GM23338 (cell line): Measurements from ENCODE around the gene CRISPLD2. TPM values are rescaled to one million over a fixed set of nuclear protein-coding genes. Genes with fewer than 3 reads are reported as not detected.

Source experiments
- ATAC-seq: fragments of 200-7000 bp; cut with Tn5 transposase; 3 replicates; pipeline ENCODE4 v1.9.1; 2020
- DNase-seq: peaks from one replicate; pipeline ENCODE4 v3.0.0-alpha.2; 2015; ENCODE audit warnings: low spot score
- H2AFZ ChIP-seq: fragments of 200-600 bp; sonication (generic); 2 replicates; pipeline ENCODE4 v1.8.0; 2016; ENCODE audit warnings: antibody characterized with exemption, mild to moderate bottlenecking, moderate library complexity
- H3F3A ChIP-seq: fragments of 200-600 bp; sonication (generic); replicated peaks from 2 replicates; pipeline ENCODE4 v1.8.0; 2017; ENCODE audit warnings: antibody characterized with exemption, mixed run types, low read depth
- H3K27ac ChIP-seq: fragments of 200-600 bp; sonication (generic); 2 replicates; pipeline ENCODE4 v1.6.1; 2016; ENCODE audit warnings: low read depth
- H3K27me3 ChIP-seq: fragments of 200-600 bp; sonication (generic); 2 replicates; pipeline ENCODE4 v1.8.0; 2016; ENCODE audit warnings: mild to moderate bottlenecking, mixed run types, moderate library complexity; ENCODE audit not compliant: insufficient read depth
- H3K36me3 ChIP-seq: fragments of 200-600 bp; sonication (generic); 2 replicates; pipeline ENCODE4 v1.8.0; 2016; ENCODE audit warnings: mild to moderate bottlenecking; ENCODE audit not compliant: insufficient read depth
- H3K4me1 ChIP-seq: fragments of 200-600 bp; sonication (generic); 2 replicates; pipeline ENCODE4 v1.8.0; 2016; ENCODE audit warnings: mild to moderate bottlenecking, moderate library complexity; ENCODE audit not compliant: insufficient read depth
- H3K4me2 ChIP-seq: fragments of 200-600 bp; sonication (generic); 2 replicates; pipeline ENCODE4 v1.7.1; 2017; ENCODE audit warnings: mixed run types
- H3K4me3 ChIP-seq: fragments of 200-600 bp; sonication (generic); 2 replicates; pipeline ENCODE4 v1.6.1; 2016; ENCODE audit warnings: mixed run types
- H3K79me2 ChIP-seq: fragments of 200-600 bp; sonication (generic); replicated peaks from 2 replicates; pipeline ENCODE4 v1.8.0; 2017; ENCODE audit warnings: mild to moderate bottlenecking; ENCODE audit not compliant: insufficient read depth
- H3K9me2 ChIP-seq: fragments of 200-600 bp; sonication (generic); 2 replicates; pipeline ENCODE4 v1.8.0; 2017; ENCODE audit not compliant: insufficient read depth
- H4K20me1 ChIP-seq: fragments of 200-600 bp; sonication (generic); replicated peaks from 2 replicates; pipeline ENCODE4 v1.8.0; 2017; ENCODE audit warnings: mild to moderate bottlenecking; ENCODE audit not compliant: insufficient read depth
- H3K27ac Mint-ChIP-seq: 2 replicates; pipeline ENCODE4 v1.8.0; 2020; ENCODE audit warnings: inconsistent platforms, mild to moderate bottlenecking, moderate library complexity, mixed read lengths
- H3K27me3 Mint-ChIP-seq: 3 replicates; pipeline ENCODE4 v1.8.0; 2022; ENCODE audit warnings: low read depth, mild to moderate bottlenecking, moderate library complexity, mixed read lengths, inconsistent platforms; ENCODE audit not compliant: insufficient read depth, poor library complexity
- H3K36me3 Mint-ChIP-seq: 3 replicates; pipeline ENCODE4 v1.8.0; 2021; ENCODE audit warnings: low read depth, mild to moderate bottlenecking, inconsistent platforms, moderate library complexity, mixed read lengths
- H3K4me1 Mint-ChIP-seq: 3 replicates; pipeline ENCODE4 v1.8.0; 2020; ENCODE audit warnings: mild to moderate bottlenecking, inconsistent platforms, mixed read lengths
- H3K4me3 Mint-ChIP-seq: 3 replicates; pipeline ENCODE4 v1.8.0; 2021; ENCODE audit warnings: moderate library complexity, mild to moderate bottlenecking, inconsistent platforms, mixed read lengths
- H3K9me3 Mint-ChIP-seq: 3 replicates; pipeline ENCODE4 v1.8.0; 2020; ENCODE audit warnings: moderate library complexity, mild to moderate bottlenecking, inconsistent platforms, mixed read lengths
- CREB1 ChIP-seq: fragments of 250-450 bp; sonication (Bioruptor Pico); IDR thresholded peaks from 2 replicates; pipeline ENCODE4 v1.5.0; 2020; ENCODE audit warnings: low read depth, mild to moderate bottlenecking, moderate library complexity
- CTCF ChIP-seq, 2 experiments: fragments of 200-600 bp in 1 of 2; sonication (generic) in 1 of 2; conservative IDR thresholded peaks; 2 replicates each; pipeline versions ENCODE4 v1.5.1 to v1.6.1; 2016 to 2017; ENCODE audit warnings: antibody characterized with exemption in 2 of 2, low read depth in 2 of 2, mild to moderate bottlenecking in 2 of 2, moderate library complexity in 1 of 2
- ETS1 ChIP-seq: IDR thresholded peaks from 2 replicates; pipeline ENCODE4 v1.6.1; 2016; ENCODE audit warnings: antibody characterized with exemption
- EZH2 ChIP-seq: fragments of 200-600 bp; sonication (generic); IDR thresholded peaks from one replicate; pipeline ENCODE4 v1.8.0; 2017; ENCODE audit warnings: antibody characterized with exemption, mild to moderate bottlenecking, low read depth; ENCODE audit not compliant: unreplicated experiment
- JUNB ChIP-seq: IDR thresholded peaks from one replicate; pipeline ENCODE4 v1.6.1; 2016; ENCODE audit warnings: antibody characterized with exemption; ENCODE audit not compliant: unreplicated experiment
- POLR2AphosphoS5 ChIP-seq: IDR thresholded peaks from 2 replicates; pipeline ENCODE4 v1.6.1; 2016; ENCODE audit warnings: antibody characterized with exemption, low read depth
- REST ChIP-seq: IDR thresholded peaks from one replicate; pipeline ENCODE4 v1.6.1; 2018; ENCODE audit warnings: antibody characterized with exemption; ENCODE audit not compliant: unreplicated experiment
- STAT1 ChIP-seq: IDR thresholded peaks from one replicate; pipeline ENCODE4 v1.6.1; 2016; ENCODE audit warnings: antibody characterized with exemption; ENCODE audit not compliant: unreplicated experiment
- ZNF114 ChIP-seq: fragments of 250-450 bp; sonication (Bioruptor Pico); IDR thresholded peaks from 2 replicates; pipeline ENCODE4 v1.5.0; 2020; ENCODE audit warnings: mild to moderate bottlenecking, moderate library complexity
- ZNF331 ChIP-seq: fragments of 250-450 bp; sonication (Bioruptor Pico); IDR thresholded peaks from 2 replicates; pipeline ENCODE4 v1.5.0; 2020; ENCODE audit warnings: low read depth, mild to moderate bottlenecking, moderate library complexity
- polyA plus RNA-seq: library from polyadenylated mRNA; unstranded; fragments of >200 nt; fragmentation: Nextera tagmentation; extraction: Ambion mirVana; gene quantifications from 2 replicates; pipeline ENCODE4 v1.2.1, GENCODE V29; 2016
- total RNA-seq: library from RNA; depleted of rRNA; stranded (reverse); fragments of >200 nt; shearing (Covaris generic); gene quantifications from 2 replicates; pipeline ENCODE4 v1.2.3, GENCODE V29; 2014

The CRISPLD2 gene
- total and polyA plus RNA-seq, 2 experiments from 2014 or later, result 2.6 to 8.3 TPM

GRCh38 chr16:84800158-84800978 lies 19.4 kb upstream of the CRISPLD2 start:
- peaks cover 10% of the 10 kb centered on the region for H3K27me3 Mint-ChIP-seq
- no peak overlapping the region for H2AFZ ChIP-seq
- no peak overlapping the region for H3K4me3 Mint-ChIP-seq
- no peaks in the 10 kb centered on the region for H3K27me3 ChIP-seq
- peaks cover 4% of the 10 kb centered on the region; the same call in 2 of the 3 replicates for H3K4me1 Mint-ChIP-seq
- H3K9me3 Mint-ChIP-seq, result peaks cover 8% of the 10 kb centered on the region; the same call in 2 of the 3 replicates
- no peak overlapping the region for H3K4me3 ChIP-seq
- H3K27ac ChIP-seq, result no peak overlapping the region
- no peak for TF ChIP-seq CTCF (conservative IDR thresholded peaks at IDR 0.05; ENCODE audit: low read depth in 2 of 2)
- no peak for TF ChIP-seq STAT1
- TF ChIP-seq ETS1, result no peak
- TF ChIP-seq EZH2, result no peak
- no peak for TF ChIP-seq JUNB
- no peak for TF ChIP-seq ZNF331 (CRISPR knock-in tag)
- no peak for TF ChIP-seq POLR2AphosphoS5
- no peak for TF ChIP-seq CREB1 (CRISPR knock-in tag)
- no peak for TF ChIP-seq ZNF114 (CRISPR knock-in tag)
- TF ChIP-seq REST, result no peak
- no peak overlapping the region for H3K4me2 ChIP-seq
- no peaks in the 10 kb centered on the region for H3K36me3 Mint-ChIP-seq
- H3F3A ChIP-seq, result no peaks in the 10 kb centered on the region
- DNase-seq, result no peak
- H3K27ac Mint-ChIP-seq, result no peak overlapping the region
- H4K20me1 ChIP-seq, result no peaks in the 10 kb centered on the region
- H3K9me2 ChIP-seq, result no peaks in the 10 kb centered on the region
- no peaks in the 10 kb centered on the region for H3K4me1 ChIP-seq
- no peaks in the 10 kb centered on the region for H3K36me3 ChIP-seq
- ATAC-seq, result no peak
- no peaks in the 10 kb centered on the region for H3K79me2 ChIP-seq
